ENCODE measurements around the gene TTC31. TPM values are rescaled to one million over a fixed set of nuclear protein-coding genes. Genes with fewer than 3 reads are reported as not detected.
"Not testable (repeated sequence)": the region's sequence is repeated elsewhere in the genome, so short reads cannot be mapped to it uniquely, and the experiment has no call there.

Gene TTC31
- total RNA-seq, 1 donor from 2014 or later: 20.9 TPM

GRCh38 chr2:74458938-74459363 is 23.9 kb upstream of the TTC31 start:
- no peak for DNase-seq (ENCODE audit: low read depth)
- TF ChIP-seq CTCF (conservative IDR thresholded peaks at IDR 0.05; ENCODE audit: low read depth, low read length): no peak
- H3K4me3 ChIP-seq (ENCODE audit: low read depth, low read length): peak overlapping the region; percentile 98

- DNase-seq (ENCODE audit: low read depth): not testable (repeated sequence)
- H3K4me3 ChIP-seq (ENCODE audit: low read depth, low read length): peak overlapping the region; percentile 98
Measured at GRCh38 chr2:74459503-74460118, 23.3 kb upstream of the TTC31 start.

GRCh38 chr2:74460187-74460586 is 22.7 kb upstream of the TTC31 start:
- H3K4me3 ChIP-seq (ENCODE audit: low read depth, low read length); DNase-seq (ENCODE audit: low read depth): not testable (repeated sequence)

- DNase-seq (ENCODE audit: low read depth): no peak
- TF ChIP-seq CTCF (conservative IDR thresholded peaks at IDR 0.05; ENCODE audit: low read depth, low read length): peak; percentile 31
- H3K4me3 ChIP-seq (ENCODE audit: low read depth, low read length): no peak overlapping the region
Measured at GRCh38 chr2:74461187-74462053, 21.5 kb upstream of the TTC31 start.

GRCh38 chr2:74462054-74462785 is 20.7 kb upstream of the TTC31 start:
- DNase-seq (ENCODE audit: low read depth): no peak
- H3K4me3 ChIP-seq (ENCODE audit: low read depth, low read length): no peak overlapping the region
- no peak for TF ChIP-seq CTCF (conservative IDR thresholded peaks at IDR 0.05; ENCODE audit: low read depth, low read length)

GRCh38 chr2:74462786-74463105 is 20.1 kb upstream of the TTC31 start:
- no peak for DNase-seq (ENCODE audit: low read depth)
- TF ChIP-seq CTCF (conservative IDR thresholded peaks at IDR 0.05; ENCODE audit: low read depth, low read length): no peak
- no peak overlapping the region for H3K4me3 ChIP-seq (ENCODE audit: low read depth, low read length)

GRCh38 chr2:74464406-74464805 is 18.5 kb upstream of the TTC31 start:
- H3K4me3 ChIP-seq (ENCODE audit: low read depth, low read length): peak overlapping the region; percentile 95
- no peak for TF ChIP-seq CTCF (conservative IDR thresholded peaks at IDR 0.05; ENCODE audit: low read depth, low read length)
- no peak for DNase-seq (ENCODE audit: low read depth)

GRCh38 chr2:74470742-74471141 is 12.1 kb upstream of the TTC31 start:
- not testable (repeated sequence) for H3K4me3 ChIP-seq (ENCODE audit: low read depth, low read length); DNase-seq (ENCODE audit: low read depth)

Measured in epithelial cell of proximal tubule (primary cell).